WERI-Rb-1 (cell line): ENCODE measurements around the gene RTTN.

ENCODE experiments used
- DNase-seq: peaks from one replicate; pipeline ENCODE4 v3.0.0-alpha.2; 2020
- H3K27ac ChIP-seq: fragments of 250-450 bp; sonication (Bioruptor Pico); 2 replicates; pipeline ENCODE4 v1.5.1; 2020; ENCODE audit warnings: mild to moderate bottlenecking, moderate library complexity
- H3K27me3 ChIP-seq: fragments of 250-450 bp; sonication (Bioruptor Pico); 2 replicates; pipeline ENCODE4 v1.5.1; 2021; ENCODE audit warnings: mild to moderate bottlenecking, low read depth, moderate library complexity; ENCODE audit not compliant: insufficient read depth, severe bottlenecking
- H3K36me3 ChIP-seq: fragments of 250-450 bp; sonication (Bioruptor Pico); 2 replicates; pipeline ENCODE4 v1.5.1; 2020; ENCODE audit warnings: mild to moderate bottlenecking, moderate library complexity
- H3K4me3 ChIP-seq: 2 replicates; pipeline ENCODE4 v1.5.1; 2011; ENCODE audit warnings: low read depth, mild to moderate bottlenecking, control low read depth, low read length
- H3K9me3 ChIP-seq: fragments of 250-450 bp; sonication (Bioruptor Pico); 2 replicates; pipeline ENCODE4 v1.5.1; 2021; ENCODE audit warnings: mild to moderate bottlenecking, moderate library complexity; ENCODE audit not compliant: severe bottlenecking
- TF ChIP-seq, protein P1 (sequence below): IDR thresholded peaks from 2 replicates; pipeline ENCODE4 v1.5.1; 2011; ENCODE audit warnings: low read depth, mild to moderate bottlenecking, control low read depth, inconsistent platforms, low read length

The RTTN gene

DNA sequence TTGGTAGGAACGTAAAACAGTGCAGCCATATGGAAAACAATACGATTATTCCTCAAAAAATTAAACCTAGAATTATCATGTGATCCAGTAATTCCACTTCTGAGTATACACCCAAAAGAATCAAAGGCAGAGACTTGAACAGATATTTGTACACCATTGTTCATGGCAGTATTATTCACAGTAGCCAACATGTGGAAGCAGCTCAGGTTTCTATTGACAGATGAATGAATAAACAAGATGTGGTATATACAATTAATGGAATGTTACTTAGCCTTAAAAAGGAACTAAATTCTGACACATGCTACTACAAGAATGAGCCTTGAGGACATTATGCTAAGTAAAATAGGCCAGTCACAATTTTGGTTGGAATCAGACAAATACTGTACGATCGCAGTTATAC, 14.2 kb upstream of the RTTN start:
- no peak overlapping the region for H3K4me3 ChIP-seq
- no peak for DNase-seq
- no peak overlapping the region for H3K27ac ChIP-seq
- H3K27me3 ChIP-seq = no peaks in the 10 kb centered on the region
- TF ChIP-seq, protein P1, sequence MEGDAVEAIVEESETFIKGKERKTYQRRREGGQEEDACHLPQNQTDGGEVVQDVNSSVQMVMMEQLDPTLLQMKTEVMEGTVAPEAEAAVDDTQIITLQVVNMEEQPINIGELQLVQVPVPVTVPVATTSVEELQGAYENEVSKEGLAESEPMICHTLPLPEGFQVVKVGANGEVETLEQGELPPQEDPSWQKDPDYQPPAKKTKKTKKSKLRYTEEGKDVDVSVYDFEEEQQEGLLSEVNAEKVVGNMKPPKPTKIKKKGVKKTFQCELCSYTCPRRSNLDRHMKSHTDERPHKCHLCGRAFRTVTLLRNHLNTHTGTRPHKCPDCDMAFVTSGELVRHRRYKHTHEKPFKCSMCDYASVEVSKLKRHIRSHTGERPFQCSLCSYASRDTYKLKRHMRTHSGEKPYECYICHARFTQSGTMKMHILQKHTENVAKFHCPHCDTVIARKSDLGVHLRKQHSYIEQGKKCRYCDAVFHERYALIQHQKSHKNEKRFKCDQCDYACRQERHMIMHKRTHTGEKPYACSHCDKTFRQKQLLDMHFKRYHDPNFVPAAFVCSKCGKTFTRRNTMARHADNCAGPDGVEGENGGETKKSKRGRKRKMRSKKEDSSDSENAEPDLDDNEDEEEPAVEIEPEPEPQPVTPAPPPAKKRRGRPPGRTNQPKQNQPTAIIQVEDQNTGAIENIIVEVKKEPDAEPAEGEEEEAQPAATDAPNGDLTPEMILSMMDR = no peak
- no peaks in the 10 kb centered on the region for H3K9me3 ChIP-seq
- H3K36me3 ChIP-seq = no peaks in the 10 kb centered on the region

DNA sequence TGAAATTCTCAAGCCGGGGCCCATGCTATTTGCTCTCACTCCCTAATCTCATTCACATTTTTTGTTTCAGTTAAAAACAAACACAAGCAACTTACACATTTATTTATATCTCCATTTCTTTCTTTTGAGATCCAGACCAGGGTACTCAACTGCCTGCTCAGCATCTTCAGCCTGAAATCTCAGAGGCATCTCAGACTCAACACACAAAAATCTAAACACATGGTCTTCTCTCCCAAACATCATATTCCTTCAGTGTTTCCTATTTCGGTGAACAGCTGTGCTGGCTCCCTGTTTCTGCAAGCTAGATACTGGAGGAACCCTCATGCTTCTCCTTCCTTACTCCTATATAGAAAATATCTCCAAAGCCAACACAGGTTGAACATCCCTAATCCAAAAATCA, 11.3 kb upstream of the RTTN start:
- no peak overlapping the region for H3K27ac ChIP-seq
- TF ChIP-seq, protein P1 = no peak
- H3K36me3 ChIP-seq = no peaks in the 10 kb centered on the region
- no peak overlapping the region for H3K4me3 ChIP-seq
- H3K9me3 ChIP-seq = no peaks in the 10 kb centered on the region
- H3K27me3 ChIP-seq = no peaks in the 10 kb centered on the region
- DNase-seq = no peak

DNA sequence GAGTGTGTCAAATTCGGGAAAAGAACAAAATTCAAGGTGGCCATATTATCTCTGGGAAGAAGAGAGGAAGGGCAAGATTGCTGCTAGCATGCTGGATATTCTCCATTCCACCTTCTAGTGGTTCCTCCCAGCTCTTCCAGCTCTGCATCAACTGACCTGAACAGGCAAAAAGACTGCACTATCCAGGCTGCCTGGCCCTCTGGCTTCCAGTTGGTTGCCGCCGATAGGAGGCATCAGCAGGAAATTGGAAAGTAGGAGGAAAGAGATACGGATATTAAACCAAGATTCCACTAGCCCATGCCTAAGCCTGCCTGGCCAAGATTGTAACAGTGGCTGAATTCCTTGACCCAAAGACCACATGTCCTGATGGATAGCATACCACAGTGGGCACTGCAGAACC, 1.7 kb upstream of the RTTN start:
- Histone ChIP-seq H3K27me3 (no peaks in the 10 kb centered on the region), H3K9me3 (no peaks in the 10 kb centered on the region), H3K4me3 (no peak overlapping the region), H3K36me3 (peaks cover 4% of the 10 kb centered on the region), H3K27ac (no peak overlapping the region)
- TF ChIP-seq, protein P1 = no peak
- DNase-seq = no peak

- peak; percentile 24 for DNase-seq
- Histone ChIP-seq H3K4me3 (no peak overlapping the region), H3K27me3 (no peaks in the 10 kb centered on the region), H3K36me3 (peaks cover 29% of the 10 kb centered on the region), H3K27ac (peak overlapping the region; percentile 57), H3K9me3 (no peaks in the 10 kb centered on the region)
- TF ChIP-seq, protein P1 = no peak
These were observed 5.2 kb downstream of the RTTN start for GRCh38 chr18:70200286-70200685.

DNA sequence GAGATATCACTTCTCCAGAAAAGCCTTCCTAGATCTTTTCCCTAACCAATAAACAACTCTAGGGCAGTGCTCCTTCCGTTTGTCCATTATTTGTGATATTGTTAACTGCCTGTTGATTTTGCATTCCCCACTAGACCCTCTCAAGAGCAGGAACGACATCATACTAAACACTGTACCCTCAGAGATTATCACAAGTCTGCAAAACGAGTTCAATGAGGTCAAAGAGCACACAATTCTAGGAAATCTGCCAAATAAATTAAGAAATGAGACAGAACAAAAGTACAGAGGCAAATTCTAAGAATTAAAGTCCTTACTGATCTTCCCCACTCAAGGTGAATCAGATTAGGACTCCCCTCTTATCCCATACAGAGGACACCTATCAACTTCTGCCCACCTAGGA, 7.6 kb downstream of the RTTN start:
- Histone ChIP-seq H3K4me3 (no peak overlapping the region), H3K36me3 (peaks cover 34% of the 10 kb centered on the region), H3K27ac (no peak overlapping the region), H3K9me3 (no peaks in the 10 kb centered on the region), H3K27me3 (no peaks in the 10 kb centered on the region)
- TF ChIP-seq, protein P1 = no peak
- no peak for DNase-seq

- H3K27ac ChIP-seq = no peak overlapping the region
- peaks cover 30% of the 10 kb centered on the region for H3K36me3 ChIP-seq
- TF ChIP-seq, protein P1 = no peak
- no peak overlapping the region for H3K4me3 ChIP-seq
- H3K27me3 ChIP-seq = no peaks in the 10 kb centered on the region
- no peak for DNase-seq
- H3K9me3 ChIP-seq = no peaks in the 10 kb centered on the region
These were observed 8.5 kb downstream of the RTTN start for GRCh38 chr18:70197026-70197425.
